Stimulated activated CD4-positive, alpha-beta T cell treated with anti-CD3 and anti-CD28 coated beads, Interleukin-2, amount 100 ng/mL, for 48 hours (primary cell): ENCODE measurements around the gene HOXA5.

Experiments used
- DNase-seq, 2 donors: peaks; one replicate each; pipeline ENCODE4 v3.0.0-alpha.2; 2020

The HOXA5 gene

DNA sequence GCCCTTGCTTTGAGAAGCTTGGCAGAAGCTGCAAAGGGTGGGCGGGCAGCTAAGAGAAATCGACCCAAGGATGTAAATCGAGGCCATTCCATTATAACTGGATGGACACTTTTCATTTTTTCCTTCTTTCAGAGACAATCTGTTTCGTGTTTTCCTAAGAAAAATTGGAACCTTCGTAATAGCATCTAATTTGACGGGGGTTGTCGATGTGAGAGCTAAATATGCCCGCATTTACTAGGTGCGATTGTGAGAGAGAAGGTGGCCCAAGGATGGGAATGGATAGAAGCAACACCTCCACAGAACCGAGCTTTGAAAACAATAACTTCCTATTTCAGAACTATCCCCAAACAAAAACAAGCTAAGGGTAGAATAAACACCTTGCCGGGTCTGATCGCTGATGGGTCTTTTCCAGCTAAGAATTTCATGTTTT is 12.1 kb downstream of the HOXA5 start:
- DNase-seq, result no peak

DNA sequence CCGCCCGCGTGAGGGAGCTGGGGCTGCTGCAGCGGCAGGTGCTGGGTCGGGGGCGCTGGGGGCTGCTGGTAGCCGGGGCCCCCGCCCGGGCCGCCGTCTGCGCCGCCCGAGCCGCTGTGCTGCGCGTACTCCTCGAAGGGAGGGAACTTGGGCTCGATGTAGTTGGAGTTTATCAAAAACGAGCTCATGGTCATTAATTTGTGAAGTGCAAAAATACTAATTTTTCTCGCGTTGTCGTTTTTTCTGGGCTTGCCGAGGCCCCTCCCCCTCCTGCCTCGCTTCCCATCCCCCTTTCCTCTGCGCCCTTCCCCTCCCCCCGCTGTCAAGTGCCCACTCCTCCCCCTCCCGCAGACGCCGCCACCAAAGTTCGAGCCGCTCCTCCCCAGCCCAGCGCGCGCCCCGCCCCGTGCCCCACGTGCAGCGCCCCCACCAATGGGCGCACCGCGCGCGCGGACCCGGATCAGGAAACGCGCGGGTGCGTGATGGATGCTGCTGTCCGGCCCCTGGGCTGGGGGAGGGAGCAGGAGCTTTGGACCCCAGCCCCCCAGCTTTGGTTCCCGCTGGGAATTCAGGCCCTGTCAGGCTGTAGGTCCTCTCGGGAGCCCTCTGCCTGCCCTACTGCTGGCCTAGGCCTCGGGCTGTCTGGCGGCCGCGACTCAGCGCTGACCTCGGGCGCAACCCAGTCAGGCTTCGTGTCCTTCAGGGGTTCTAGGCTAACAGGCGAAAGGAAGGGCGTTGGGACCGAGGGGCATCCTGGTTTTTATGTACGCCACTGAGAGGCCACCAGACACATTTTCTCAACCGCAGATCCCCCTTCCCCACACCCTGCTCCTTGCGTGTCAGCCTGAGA is 12.7 kb downstream of the HOXA5 start, which contains the start of gene HOXA4:
Gene HOXA4 (minus strand): TSS at position 218 of the 850 bp plus-strand sequence. CDS start 24 bp downstream, at position 194.
- peak; percentile 62 to 70 for DNase-seq

DNA sequence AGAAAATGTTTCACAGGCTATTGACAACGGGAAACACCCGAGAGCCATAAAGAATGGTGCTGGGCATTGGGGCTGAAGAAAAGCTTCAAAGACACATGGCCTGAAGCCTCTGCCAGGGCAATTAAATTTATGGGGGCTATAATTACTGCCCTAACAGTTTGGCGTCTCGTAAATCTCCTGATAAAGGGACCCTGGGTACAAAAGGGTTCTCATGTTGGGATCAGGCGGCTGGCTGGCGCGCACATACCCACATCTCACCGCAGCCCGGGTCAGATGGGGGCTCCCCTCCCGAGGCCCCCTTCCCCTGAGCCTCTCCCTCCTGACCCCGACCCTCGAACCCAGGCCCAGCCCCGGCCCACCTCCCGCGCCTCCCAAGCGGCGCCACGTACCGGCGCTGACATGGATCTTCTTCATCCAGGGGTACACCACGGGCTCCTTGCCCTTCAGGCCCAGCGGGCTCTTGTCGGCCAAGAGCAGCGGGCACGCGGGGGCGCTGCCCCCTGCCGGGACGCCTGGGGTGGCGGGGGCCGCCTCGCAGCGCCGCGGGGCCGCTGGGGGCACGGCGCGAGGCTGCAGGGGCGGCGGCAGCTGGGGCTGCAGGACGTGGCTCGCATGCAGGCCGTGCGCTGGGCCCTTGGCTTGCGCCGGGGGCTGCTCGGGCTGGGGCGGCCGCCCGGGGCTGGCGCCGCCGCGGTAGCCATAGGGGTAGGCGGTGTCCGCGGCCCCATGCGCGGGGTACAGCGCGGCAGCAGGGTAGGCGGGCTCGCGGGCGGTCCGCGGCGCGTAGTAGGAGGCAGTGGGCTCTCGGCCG is 13.5 kb downstream of the HOXA5 start:
- no peak for DNase-seq

DNA sequence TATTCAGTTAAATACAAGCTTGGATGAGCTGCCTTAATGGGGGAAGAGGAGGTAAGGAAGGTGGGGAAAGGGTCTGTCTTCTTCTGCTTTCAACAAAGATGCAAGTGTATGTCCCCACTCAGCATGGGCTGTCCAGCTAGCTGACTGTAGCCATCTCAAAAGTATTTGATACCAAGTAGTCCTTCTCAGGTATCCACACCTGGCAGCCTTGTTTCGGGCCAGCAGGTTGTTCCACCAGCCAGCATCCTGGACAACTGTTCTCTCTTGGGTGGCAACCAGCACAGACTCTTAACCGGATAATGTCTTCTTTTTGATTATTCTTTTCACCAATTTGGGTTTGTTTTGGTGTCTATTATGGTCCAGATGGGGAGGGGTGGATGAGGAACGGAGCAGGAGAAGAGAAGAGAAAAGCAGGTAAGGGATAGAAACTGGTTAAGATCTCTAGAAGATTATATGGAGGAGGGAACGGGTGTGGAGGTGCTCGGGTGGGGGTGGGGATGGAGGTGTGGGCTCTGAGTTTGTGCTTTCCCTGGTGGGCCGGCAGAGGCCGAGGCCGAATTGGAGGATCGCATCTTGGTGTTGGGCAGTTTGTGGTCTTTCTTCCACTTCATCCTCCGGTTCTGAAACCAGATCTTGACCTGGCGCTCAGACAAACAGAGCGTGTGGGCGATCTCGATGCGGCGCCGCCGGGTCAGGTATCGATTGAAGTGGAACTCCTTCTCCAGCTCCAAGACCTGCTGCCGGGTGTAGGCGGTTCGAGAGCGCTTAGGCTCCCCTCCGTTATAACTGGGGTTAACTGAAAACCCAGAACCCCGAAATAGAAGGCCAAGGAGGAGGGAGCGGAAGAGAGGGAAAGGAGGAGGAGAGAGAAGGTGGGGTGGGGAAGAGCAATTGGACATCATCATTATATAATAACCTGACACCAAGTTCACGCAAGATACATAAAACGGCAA is 14.4 kb downstream of the HOXA5 start:
- DNase-seq, result no peak

DNA sequence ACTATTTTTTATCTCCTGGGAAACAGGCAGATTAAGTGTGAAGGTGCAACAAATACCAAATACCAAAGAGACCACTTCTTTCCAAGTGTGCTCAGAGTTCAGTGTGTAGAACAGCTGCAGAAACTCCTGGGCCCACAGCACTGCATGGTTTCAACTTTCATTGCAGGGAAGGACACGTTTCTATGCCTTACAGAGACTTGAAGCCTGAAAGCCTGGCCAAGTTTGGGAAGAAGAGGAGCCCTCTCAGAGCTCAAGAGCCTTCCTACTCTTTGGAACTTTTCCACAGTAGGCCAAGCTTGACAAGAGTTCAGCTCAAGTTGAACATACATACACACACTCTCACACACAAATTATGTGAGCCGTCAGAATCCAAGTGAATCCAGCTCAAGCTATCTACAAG is 15.4 kb downstream of the HOXA5 start:
- no peak for DNase-seq

DNA sequence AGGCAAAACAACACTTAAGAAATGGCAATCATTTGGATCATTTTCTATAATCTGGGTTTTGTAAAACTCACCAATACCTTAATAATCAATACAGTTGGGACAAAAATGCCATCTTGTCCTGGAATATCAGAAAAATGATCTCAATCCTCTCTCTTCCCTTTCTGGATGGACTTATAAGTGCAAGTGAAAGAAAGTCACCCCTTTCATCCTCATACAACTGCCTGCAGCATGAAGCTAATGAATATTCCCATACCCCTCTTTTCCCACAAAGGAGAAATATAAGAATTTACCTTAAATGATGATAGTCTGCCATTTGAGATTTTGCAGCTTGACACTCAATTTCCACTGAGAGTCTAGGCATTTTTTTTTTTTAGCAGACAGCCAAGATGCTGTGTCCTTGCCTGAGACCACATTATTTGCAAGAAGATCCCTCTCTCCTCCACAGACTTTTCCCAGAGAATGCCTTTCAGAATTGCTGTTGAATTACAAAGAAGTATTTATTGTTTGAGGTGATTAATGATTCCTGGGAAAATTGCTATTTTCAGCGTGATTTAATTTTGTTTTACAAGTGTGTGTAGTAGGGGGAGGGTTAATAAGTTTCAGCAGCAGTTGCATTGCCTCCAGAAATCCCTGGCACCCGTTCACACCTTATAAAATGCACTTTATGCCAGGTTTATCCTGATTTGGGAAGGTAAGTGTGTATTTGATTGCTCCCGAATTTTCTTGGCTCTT is 16.7 kb downstream of the HOXA5 start:
- no peak for DNase-seq

DNA sequence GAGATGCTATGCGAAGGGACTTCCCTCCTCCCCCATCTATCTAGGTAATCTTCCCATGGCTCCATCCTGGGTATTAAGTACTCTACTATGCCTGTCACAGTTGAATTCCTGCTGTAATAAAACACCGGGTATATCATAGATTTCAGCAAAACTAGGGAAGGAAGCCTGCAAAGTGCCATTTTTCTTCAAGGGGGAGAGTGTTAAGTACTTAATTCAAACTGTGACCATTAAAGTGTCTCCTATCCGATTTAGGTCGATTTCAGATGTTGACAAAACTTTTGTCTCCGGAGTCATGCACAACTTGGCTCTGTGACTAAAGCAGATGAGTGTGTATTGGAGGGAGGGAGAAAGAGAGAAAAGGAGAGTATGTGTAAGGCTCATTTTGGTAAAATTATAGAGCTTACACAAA is 17.5 kb downstream of the HOXA5 start:
- no peak for DNase-seq

DNA sequence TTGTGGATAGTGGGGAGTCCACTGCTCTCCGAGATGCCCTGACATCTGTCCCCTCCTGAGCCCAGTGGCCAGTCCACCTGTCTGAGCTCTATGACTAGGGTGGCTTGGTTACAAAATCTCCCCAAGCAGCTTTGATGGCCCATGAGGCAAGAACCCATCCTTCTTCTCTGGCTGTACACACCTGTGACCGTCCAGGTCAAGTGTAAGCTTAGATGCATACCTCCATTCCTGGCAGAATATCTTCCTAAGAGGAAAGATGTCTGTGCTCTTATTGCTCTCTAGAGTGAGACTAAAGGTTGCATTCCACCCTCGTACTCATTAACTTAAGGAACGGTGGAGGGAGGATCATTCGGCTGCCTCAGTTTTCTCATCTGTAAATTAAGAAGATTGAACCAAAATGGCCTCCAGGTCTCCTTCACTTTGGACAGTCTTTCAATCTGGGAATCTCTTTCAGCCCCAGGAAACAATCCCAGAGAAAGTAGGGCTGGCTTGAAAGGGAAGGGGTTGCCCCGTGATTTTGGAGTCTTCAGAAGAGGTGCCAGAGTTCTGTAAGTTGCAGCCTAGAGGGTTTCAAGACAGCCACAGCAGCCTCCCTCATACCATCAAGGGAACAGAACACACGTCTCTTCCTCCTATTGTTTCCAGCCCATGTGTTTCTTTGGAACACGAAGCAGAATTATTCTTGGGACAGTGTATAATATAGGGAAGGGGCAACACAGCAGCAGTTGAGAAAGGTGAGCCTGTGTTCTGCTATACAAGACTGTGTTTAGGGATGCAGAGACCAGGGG is 18.4 kb downstream of the HOXA5 start:
- DNase-seq, result no peak

DNA sequence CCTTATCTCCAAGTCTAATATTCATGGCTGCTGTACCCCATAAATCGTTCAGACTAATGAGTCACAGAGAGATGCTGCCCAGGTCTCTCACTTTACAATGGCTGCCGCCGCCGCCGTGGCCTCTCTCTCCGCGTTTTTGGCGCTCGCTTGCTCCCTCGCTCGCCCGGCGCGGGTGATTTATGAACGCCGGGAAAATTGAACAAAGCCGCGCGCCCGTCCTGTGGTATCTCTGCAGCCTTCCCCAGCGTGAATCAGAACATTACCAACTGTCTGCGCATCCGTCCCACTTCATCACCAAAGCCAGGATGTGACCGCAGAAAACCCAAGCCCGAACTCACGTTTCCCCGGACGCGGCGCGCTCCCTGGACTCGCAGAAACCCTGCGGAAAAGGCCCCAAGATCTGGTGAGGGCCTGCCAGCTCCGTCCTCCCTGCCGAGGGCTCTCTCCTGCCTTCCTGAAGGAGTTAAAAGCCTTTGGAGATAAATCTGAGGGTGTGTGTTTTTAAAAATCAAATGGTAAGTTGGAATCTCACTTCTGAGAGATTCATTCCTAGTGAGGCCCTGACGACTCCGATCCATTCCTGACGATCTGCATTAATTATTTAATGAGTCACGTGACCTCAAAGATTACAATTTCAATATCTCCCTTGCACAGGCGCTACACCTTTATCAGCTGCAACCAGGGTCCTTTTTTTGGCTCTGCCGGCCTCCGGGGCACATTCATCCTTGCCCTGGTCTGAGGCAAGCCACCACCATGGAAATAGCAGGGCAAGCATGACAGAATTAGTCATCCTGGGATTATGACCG is 19.2 kb downstream of the HOXA5 start:
- DNase-seq, result no peak

DNA sequence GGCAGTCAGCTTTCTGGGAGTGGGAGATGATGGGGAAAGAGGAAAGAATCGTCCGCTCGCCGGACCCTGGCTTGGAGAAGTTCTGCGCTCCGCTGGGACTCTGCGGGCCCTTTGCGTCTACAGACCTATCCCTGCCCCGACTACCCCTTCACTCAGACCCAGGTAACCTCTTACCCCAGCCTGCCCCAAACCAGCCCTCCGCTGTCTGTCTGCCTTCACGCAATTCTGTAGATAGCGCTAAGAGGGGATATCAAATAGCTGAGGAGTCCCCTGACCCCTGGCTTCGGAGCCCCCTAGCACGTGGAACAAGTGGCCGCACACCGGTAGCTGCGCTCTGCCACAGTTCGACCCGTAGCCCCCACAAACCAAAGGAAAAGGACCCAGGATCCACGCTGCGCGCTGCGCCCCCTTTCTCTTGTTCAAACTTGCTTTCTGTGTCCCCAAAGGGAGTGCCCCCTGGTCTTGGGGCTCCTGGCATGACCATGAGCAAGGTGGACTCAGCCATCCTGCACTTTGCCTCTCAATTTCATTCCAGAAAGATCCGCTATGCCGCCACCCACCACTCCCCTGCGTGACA is 19.9 kb downstream of the HOXA5 start:
- no peak for DNase-seq

DNA sequence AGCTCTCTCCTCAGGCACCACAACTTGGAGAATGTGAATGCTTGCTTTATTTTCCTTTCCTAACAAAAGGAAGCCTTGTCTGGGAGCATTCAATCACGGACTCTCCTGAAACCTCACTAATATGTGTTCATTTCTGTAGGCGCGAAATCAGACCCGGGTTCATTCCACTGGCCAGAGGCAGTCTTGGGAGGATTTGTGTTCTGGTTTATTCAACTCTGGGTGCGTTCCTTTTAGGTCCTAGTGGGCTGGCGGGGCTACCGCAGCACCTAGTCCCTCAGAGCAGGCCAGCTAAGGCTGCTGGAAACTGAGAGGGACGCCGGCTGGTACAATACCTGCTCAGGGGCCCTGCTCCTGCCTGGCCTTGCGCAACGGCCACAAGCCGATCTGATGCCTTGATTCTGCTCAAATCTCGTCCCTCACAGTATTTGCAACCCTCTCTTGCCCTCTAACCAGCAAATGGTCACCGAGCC is 20.4 kb downstream of the HOXA5 start:
- no peak for DNase-seq

DNA sequence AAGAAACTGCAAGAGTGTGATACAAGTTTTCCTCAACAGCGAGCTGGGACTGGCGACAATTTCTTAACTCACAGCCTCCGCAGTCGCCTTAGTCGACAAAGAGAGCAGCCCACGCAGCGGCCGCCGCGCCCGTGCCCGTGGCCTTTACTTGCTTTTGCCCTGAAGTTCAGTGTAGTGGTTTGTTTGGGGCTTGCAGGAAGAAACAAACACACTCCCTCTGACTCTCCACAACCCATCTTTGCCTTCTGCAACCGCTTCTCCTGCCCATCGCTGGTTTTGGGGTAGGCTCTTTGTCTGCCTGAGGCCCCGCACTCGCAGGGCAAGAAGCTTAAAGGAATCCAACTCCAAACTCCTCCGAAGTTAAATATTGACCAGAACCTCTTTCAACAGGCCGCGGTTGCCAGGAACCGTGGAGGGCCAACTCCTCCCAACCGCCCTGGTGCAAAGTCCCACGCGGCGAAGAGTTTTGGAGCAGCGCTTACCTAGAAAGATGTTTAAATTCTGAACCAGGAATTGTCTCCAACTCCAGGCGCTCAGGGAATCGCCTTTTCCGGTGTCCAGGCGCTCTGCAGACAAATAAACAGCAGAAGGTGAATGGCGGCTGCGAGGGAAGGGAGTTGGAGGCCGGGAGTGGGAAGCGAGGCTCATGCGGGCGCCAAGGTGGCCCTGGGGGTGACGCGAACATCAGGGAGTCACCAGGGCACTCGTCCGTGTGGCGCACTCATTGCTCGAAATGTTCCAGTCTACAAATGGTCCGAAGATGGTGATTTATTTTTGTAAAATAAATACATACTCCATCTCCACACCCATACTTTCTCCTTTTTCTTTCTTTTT is 21.2 kb downstream of the HOXA5 start:
- DNase-seq, result no peak

DNA sequence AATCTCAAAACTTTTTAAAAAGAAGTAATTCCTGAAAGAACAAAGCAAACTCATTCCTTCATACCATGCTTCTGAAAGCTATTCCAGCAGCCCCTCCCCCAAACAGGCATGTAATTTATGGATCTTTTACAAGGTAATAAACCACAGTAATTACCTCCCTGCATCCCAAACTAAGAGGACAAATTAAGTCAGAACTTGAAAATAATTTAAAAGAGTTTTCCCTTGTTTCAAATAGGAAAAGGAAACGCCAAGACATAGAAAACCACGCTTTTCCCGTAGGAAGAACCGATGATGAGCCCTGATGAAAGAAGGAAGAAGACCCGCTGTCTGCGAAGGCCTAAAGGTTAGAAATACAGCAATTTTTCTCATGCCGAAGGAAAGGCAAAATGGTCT is 21.8 kb downstream of the HOXA5 start:
- no peak for DNase-seq

DNA sequence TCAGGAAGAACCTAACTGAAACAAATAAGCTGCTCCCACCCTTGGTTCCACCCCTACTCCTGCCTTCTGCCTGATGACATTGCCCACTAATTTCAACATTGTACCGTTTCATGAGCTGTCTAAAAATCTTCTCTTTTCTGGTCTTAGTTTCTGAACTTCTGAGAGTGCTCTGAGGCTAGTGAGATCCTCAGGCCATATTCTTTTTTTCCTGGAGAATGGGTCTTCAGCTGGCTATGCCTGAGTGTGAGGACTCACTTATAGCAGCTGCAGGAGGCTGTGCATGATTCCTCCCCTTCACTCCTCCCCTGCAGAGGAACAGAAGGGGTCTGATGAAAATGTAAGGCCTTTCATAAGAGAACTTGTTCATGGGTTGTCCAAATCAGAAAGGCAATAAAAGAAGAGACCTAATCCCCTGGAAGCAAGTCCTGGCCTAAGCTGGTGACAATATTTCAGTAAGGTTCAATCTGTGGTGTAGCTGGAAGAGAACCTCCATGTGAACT is 24.0 kb downstream of the HOXA5 start:
- DNase-seq, result no peak

DNA sequence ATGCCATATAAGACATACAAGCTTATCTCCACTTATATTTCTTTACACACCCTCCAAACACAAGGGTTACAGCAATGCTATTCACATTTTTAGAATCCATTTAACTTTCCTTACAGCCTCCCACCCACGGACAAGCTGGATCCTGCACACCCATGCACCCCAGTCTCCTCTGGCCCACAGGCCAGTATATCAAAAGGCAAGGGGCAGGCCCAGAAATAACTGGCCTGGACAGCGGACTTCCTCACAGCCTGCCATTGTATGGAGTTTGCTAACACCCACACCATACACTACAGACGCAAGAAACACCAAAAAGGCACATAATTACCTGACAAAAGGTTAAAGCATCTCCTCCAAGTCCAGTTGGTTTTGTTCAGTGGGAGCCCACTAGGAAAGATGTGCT is 24.9 kb downstream of the HOXA5 start:
- no peak for DNase-seq

DNA sequence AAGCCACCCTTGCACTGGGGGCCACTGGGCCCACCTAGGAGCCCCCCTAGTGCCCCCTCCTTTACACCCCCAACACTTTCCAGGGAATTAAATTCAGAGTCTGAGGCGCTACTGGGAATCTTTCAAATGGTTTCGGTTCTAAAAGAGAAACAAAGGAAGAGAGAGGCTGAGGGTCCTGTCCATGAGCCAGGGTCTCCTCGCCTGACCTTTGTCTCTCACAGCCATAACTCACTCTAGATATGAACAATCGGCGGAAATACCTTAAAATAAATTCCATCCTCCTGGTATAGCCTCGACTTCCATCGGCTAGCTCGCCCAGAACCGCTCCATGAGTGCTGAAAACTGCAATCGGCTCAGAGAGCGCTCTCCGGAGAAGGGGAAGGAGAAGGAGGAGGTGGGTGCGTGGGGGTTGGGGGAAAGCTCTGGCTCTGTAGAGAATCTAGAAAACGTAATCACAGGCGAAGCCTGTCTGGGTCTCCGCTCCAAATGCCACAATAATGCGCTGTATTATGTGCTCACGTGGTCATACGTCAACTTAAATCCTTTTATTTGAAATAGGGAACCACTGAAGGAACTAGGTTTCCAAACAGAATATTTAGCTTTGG is 25.5 kb downstream of the HOXA5 start:
- DNase-seq, result no peak

DNA sequence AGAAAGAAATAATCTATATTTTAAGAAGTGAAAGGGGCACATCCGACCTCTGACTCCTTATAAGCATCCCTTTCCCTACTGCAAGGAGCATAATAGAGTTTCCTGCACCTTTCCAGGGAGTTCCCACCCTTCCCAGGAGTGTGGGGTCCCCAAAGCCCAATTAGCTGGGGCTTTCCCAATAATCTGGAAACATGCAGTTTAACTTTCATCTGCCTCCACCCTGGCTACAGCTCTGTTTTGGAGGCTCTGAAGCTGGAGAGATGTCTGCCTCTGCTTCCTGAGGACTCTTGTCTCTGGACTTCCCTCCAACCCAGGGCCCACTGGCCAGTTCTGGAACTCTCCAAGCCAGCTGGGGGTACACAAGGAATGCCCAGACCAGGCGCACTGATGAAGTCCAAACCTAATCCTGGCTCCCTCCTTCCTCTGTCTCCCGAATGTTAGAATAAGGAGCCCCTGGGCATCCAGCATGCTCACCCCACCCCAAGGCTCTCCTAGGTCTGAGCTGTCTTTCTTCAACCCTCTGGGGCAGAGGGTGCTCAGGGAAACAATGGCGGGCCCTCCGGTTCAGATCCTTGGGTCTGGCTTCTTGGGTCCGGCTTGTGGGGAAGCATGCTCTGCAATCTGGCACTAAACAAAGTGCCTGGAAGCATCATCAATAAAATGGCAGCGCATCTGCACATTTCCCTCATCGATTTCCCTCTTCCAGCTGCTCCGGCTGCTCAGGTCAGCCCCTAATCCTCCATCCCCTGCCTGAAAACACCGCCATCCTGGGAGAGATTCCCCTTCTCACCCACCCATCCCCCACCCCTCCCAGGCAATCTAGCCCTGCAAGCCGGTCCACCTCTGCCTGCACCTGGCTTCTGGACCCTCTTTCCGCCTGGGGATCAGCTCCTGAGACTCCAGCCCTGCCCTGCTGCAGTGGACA is 26.3 kb downstream of the HOXA5 start:
- no peak for DNase-seq
